HEK293 (cell line): ENCODE data around the gene CCDC178.
A peak's percentile ranks its signal among the peaks of the same experiment; 100 is the strongest.

Experiments
- CTCF ChIA-PET: fragments of 350-600 bp; formaldehyde crosslinking; extraction: SDS; loops from one replicate; lab custom pipeline; 2021; ENCODE audit warnings: antibody characterized with exemption; lab: Yijun Ruan, JAX
- POLR2A ChIA-PET: fragments of 300-600 bp; formaldehyde crosslinking; extraction: SDS; loops from one replicate; lab custom pipeline; 2020; ENCODE audit warnings: antibody characterized with exemption, inconsistent platforms; lab: Yijun Ruan, JAX
- H3K27ac ChIP-seq: fragments of 200-500 bp; sonication (Bioruptor generic); 2 replicates; pipeline ENCODE4 v1.5.1; 2014; ENCODE audit warnings: low read depth, low read length, control low read depth, inconsistent platforms; ENCODE audit errors: extremely low read depth
- H3K36me3 ChIP-seq, 2 experiments: fragments of 200-500 bp in 1 of 2; sonication (Bioruptor generic) in 1 of 2; 1 replicate in 1 of 2; 2 replicates in 1 of 2; pipeline ENCODE4 v1.5.1; 2014 to 2017; ENCODE audit warnings: inconsistent platforms in 2 of 2, low read length in 2 of 2; ENCODE audit not compliant: control insufficient read depth in 2 of 2, insufficient read depth in 1 of 2
- H3K4me1 ChIP-seq: fragments of 200-500 bp; sonication (Bioruptor generic); 2 replicates; pipeline ENCODE4 v1.5.1; 2014; ENCODE audit warnings: mild to moderate bottlenecking, low read length, inconsistent platforms; ENCODE audit not compliant: control insufficient read depth, insufficient read depth
- H3K4me3 ChIP-seq: 2 replicates; pipeline ENCODE4 v1.5.1; 2011; ENCODE audit warnings: low read depth, mild to moderate bottlenecking, control low read depth, low read length, moderate library complexity
- H3K9me3 ChIP-seq: fragments of 200-500 bp; sonication (Bioruptor generic); 2 replicates; pipeline ENCODE4 v1.5.1; 2014; ENCODE audit warnings: low read depth, low read length, inconsistent platforms; ENCODE audit not compliant: control insufficient read depth, insufficient read depth
- EGR2 ChIP-seq: fragments of 450-650 bp; formaldehyde crosslinking; IDR thresholded peaks from 2 replicates; pipeline ENCODE4 v1.5.1; 2016; ENCODE audit warnings: low read depth, missing biosample characterization, missing genetic modification characterization
- FEZF1 ChIP-seq: fragments of 450-650 bp; formaldehyde crosslinking; IDR thresholded peaks from 2 replicates; pipeline ENCODE4 v1.5.1; 2016; ENCODE audit warnings: missing biosample characterization, missing genetic modification characterization
- KLF8 ChIP-seq: fragments of 450-650 bp; formaldehyde crosslinking; IDR thresholded peaks from 2 replicates; pipeline ENCODE4 v1.5.1; 2016; ENCODE audit warnings: missing biosample characterization, missing genetic modification characterization
- MZF1 ChIP-seq: fragments of 450-650 bp; formaldehyde crosslinking; IDR thresholded peaks from 2 replicates; pipeline ENCODE4 v1.5.1; 2017; ENCODE audit warnings: missing biosample characterization, missing genetic modification characterization, borderline replicate concordance
- SCRT2 ChIP-seq: fragments of 450-650 bp; formaldehyde crosslinking; IDR thresholded peaks from 2 replicates; pipeline ENCODE4 v1.5.1; 2016; ENCODE audit warnings: missing biosample characterization, missing genetic modification characterization
- ZBTB21 ChIP-seq: fragments of 450-650 bp; formaldehyde crosslinking; IDR thresholded peaks from 2 replicates; pipeline ENCODE4 v1.5.1; 2017; ENCODE audit warnings: missing biosample characterization, missing genetic modification characterization
- ZFHX2 ChIP-seq: fragments of 450-650 bp; formaldehyde crosslinking; conservative IDR thresholded peaks from 2 replicates; pipeline ENCODE4 v1.5.1; 2016; ENCODE audit warnings: missing biosample characterization, missing genetic modification characterization
- ZNF274 ChIP-seq, 2 experiments: fragments of 200-500 bp in 1 of 2; fragments of 450-650 bp in 1 of 2; sonication (Bioruptor generic) in 1 of 2; formaldehyde crosslinking in 1 of 2; IDR thresholded peaks; 2 replicates each; pipeline versions ENCODE4 v1.5.1 to v1.6.1; 2014 to 2016; ENCODE audit warnings: borderline replicate concordance in 1 of 2, inconsistent platforms in 1 of 2, low read length in 1 of 2, missing biosample characterization in 1 of 2, missing genetic modification characterization in 1 of 2
- ZNF416 ChIP-seq: fragments of 450-650 bp; formaldehyde crosslinking; IDR thresholded peaks from 2 replicates; pipeline ENCODE4 v1.5.1; 2016; ENCODE audit warnings: missing biosample characterization, missing genetic modification characterization
- ZNF510 ChIP-seq: fragments of 450-650 bp; formaldehyde crosslinking; IDR thresholded peaks from 2 replicates; pipeline ENCODE4 v1.5.1; 2018; ENCODE audit warnings: mild to moderate bottlenecking, missing genetic modification characterization, missing biosample characterization; ENCODE audit not compliant: insufficient replicate concordance
- ZNF585B ChIP-seq: fragments of 450-650 bp; formaldehyde crosslinking; IDR thresholded peaks from 2 replicates; pipeline ENCODE4 v1.5.1; 2016; ENCODE audit warnings: missing biosample characterization, missing genetic modification characterization
- TF ChIP-seq, protein P1 (sequence below): fragments of 450-650 bp; formaldehyde crosslinking; IDR thresholded peaks from 2 replicates; pipeline ENCODE4 v1.5.1; 2016; ENCODE audit warnings: missing biosample characterization, missing genetic modification characterization
- TF ChIP-seq, protein P2 (sequence below): fragments of 450-650 bp; formaldehyde crosslinking; IDR thresholded peaks from 2 replicates; pipeline ENCODE4 v1.5.1; 2017; ENCODE audit warnings: missing biosample characterization, missing genetic modification characterization
- TF ChIP-seq, protein P3 (sequence below): fragments of 450-650 bp; formaldehyde crosslinking; conservative IDR thresholded peaks from 2 replicates; pipeline ENCODE4 v1.5.1; 2016; ENCODE audit warnings: low read depth, missing biosample characterization, missing genetic modification characterization
- TF ChIP-seq, protein P4 (sequence below): fragments of 450-650 bp; formaldehyde crosslinking; IDR thresholded peaks from 2 replicates; pipeline ENCODE4 v1.5.1; 2016; ENCODE audit warnings: missing biosample characterization, missing genetic modification characterization, borderline replicate concordance
- TF ChIP-seq, protein P5 (sequence below): fragments of 450-650 bp; formaldehyde crosslinking; IDR thresholded peaks from 2 replicates; pipeline ENCODE4 v1.5.1; 2017; ENCODE audit warnings: missing biosample characterization, missing genetic modification characterization

The CCDC178 gene

DNA sequence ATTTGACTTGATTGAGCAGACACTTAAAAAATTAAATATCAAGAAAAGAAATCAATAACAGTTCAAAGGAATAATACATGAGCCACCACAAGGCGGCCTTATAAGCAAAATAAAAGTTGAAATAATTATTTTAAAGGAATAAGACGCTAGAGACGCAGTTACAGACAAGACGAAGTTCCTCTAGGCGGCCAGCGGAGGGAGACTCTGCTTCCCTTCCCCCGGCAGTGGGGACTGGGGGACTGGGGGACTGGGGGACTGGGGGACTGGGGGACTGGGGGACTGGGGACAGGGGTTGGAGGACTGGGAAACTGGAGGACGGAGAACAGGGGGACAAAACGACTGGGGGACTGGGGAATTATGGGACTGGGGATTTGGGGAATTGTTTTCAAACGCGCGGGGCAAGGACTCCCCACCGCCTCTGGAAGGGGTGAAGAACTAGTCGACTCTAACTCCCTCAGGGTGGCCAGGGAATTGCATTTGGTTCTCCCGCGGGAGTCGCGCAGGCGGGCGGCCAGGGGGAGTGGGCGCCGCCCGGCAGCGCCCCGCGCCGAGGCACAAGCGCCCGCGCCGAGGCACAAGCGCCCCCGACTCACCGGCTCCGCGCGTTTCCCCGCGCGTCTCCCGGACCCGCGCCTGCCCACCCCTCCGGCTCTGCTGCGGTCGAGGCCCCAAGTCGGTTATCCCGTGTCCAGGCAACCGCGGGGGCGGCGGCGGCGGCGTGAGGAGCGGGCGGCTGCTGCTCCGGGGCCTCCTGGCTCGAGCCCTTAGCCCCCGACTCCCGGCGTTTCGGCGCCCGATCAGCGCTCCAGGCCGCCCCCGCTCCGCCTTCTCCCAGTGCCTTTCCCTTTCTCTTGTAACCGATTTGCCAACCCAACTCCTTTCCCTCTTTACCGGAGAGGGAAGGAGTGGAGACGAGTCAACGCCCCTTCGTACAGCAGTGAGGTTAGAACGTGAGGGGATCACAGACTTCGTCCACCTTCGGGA, at the start of gene CCDC178 (continued):
- TF ChIP-seq, protein P1, sequence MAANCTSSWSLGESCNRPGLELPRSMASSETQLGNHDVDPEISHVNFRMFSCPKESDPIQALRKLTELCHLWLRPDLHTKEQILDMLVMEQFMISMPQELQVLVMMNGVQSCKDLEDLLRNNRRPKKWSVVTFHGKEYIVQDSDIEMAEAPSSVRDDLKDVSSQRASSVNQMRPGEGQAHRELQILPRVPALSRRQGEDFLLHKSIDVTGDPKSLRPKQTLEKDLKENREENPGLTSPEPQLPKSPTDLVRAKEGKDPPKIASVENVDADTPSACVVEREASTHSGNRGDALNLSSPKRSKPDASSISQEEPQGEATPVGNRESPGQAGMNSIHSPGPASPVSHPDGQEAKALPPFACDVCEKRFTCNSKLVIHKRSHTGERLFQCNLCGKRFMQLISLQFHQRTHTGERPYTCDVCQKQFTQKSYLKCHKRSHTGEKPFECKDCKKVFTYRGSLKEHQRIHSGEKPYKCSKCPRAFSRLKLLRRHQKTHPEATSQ (tag by site-specific recombination): no peak
- TF ChIP-seq ZNF585B (tag by site-specific recombination): peak; percentile 62
- TF ChIP-seq ZFHX2 (tag by site-specific recombination): peak; percentile 86

DNA sequence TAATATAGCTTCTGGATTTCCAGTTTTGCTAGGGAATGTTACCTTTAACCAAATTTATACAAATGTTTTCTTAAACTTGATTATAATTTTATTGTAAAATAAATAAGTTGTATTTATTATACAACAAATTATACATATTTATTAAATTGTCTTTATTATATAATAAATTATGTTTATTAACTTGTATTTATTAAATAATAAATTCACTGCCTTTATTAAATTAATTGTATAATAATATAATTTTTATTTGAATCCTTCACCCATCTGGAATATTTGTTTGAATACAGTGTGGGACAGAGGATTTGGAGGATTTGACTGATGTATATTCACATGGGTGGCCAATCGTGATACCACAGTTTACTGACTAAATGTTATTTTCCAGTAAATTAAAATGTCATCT, 43.4 kb upstream of the CCDC178 start:
- ChIA-PET POLR2A (no interaction called here), CTCF (interaction anchor here (0.6 kb wide), 1 partner anchor 348 kb away, joined by 3 read pairs; no protein-coding TSS in a partner anchor)
- TF ChIP-seq SCRT2 (tag by site-specific recombination): no peak
- no peak for TF ChIP-seq EGR2
- TF ChIP-seq ZNF510 (tag by site-specific recombination): no peak
- TF ChIP-seq, protein P2, sequence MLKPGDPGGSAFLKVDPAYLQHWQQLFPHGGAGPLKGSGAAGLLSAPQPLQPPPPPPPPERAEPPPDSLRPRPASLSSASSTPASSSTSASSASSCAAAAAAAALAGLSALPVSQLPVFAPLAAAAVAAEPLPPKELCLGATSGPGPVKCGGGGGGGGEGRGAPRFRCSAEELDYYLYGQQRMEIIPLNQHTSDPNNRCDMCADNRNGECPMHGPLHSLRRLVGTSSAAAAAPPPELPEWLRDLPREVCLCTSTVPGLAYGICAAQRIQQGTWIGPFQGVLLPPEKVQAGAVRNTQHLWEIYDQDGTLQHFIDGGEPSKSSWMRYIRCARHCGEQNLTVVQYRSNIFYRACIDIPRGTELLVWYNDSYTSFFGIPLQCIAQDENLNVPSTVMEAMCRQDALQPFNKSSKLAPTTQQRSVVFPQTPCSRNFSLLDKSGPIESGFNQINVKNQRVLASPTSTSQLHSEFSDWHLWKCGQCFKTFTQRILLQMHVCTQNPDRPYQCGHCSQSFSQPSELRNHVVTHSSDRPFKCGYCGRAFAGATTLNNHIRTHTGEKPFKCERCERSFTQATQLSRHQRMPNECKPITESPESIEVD: no peak
- no peak for TF ChIP-seq KLF8 (tag by site-specific recombination)
- TF ChIP-seq ZNF416 (tag by site-specific recombination): no peak
- TF ChIP-seq ZBTB21: no peak
- TF ChIP-seq, protein P3, sequence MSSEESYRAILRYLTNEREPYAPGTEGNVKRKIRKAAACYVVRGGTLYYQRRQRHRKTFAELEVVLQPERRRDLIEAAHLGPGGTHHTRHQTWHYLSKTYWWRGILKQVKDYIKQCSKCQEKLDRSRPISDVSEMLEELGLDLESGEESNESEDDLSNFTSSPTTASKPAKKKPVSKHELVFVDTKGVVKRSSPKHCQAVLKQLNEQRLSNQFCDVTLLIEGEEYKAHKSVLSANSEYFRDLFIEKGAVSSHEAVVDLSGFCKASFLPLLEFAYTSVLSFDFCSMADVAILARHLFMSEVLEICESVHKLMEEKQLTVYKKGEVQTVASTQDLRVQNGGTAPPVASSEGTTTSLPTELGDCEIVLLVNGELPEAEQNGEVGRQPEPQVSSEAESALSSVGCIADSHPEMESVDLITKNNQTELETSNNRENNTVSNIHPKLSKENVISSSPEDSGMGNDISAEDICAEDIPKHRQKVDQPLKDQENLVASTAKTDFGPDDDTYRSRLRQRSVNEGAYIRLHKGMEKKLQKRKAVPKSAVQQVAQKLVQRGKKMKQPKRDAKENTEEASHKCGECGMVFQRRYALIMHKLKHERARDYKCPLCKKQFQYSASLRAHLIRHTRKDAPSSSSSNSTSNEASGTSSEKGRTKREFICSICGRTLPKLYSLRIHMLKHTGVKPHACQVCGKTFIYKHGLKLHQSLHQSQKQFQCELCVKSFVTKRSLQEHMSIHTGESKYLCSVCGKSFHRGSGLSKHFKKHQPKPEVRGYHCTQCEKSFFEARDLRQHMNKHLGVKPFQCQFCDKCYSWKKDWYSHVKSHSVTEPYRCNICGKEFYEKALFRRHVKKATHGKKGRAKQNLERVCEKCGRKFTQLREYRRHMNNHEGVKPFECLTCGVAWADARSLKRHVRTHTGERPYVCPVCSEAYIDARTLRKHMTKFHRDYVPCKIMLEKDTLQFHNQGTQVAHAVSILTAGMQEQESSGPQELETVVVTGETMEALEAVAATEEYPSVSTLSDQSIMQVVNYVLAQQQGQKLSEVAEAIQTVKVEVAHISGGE: no peak
- H3K9me3 ChIP-seq: no peaks in the 10 kb centered on the region
- no peak overlapping the region for H3K27ac ChIP-seq
- H3K4me1 ChIP-seq: no peaks in the 10 kb centered on the region
- H3K36me3 ChIP-seq: no peaks in the 10 kb centered on the region
- no peak overlapping the region for H3K4me3 ChIP-seq

DNA sequence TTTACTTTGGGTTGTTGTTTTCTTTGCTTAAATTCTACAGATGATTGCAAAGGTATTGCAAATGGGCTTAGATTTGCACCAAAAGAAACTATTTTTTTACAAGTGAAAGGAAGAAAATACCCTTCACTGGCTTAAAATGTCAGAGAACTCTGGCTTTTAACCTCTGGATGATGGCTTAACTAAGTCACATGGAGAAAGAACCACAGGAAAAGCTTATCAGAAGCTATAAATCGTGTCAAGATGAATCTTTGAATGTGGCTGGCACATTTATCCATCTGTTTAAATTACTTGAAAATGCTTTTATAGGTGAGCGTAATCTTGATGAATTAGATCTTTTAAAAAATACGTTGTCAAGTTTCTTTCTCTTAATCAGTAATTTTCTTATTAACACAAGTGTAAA, 32.0 kb upstream of the CCDC178 start:
- Histone ChIP-seq H3K27ac (no peak overlapping the region), H3K4me1 (peaks cover 3% of the 10 kb centered on the region; the same call in 1 of the 2 replicates), H3K36me3 (no peaks in the 10 kb centered on the region), H3K9me3 (no peaks in the 10 kb centered on the region), H3K4me3 (no peak overlapping the region)
- POLR2A ChIA-PET: no interaction called here
- CTCF ChIA-PET: interaction anchor here (0.9 kb wide), 1 partner anchor 241 kb away, joined by 4 read pairs; no protein-coding TSS in a partner anchor
- TF ChIP-seq ZNF274 (IDR thresholded peaks at IDR 0.05; ENCODE audit: low read length) (no peak), ZNF274 (tag by site-specific recombination; IDR thresholded peaks at IDR 0.05; ENCODE audit: borderline replicate concordance) (no peak), FEZF1 (tag by site-specific recombination) (peak; percentile 30; the same call in 1 of the 2 replicates), MZF1 (tag by site-specific recombination) (no peak)
- TF ChIP-seq, protein P2: peak; percentile 25; the same call in 1 of the 2 replicates
- TF ChIP-seq, protein P4, sequence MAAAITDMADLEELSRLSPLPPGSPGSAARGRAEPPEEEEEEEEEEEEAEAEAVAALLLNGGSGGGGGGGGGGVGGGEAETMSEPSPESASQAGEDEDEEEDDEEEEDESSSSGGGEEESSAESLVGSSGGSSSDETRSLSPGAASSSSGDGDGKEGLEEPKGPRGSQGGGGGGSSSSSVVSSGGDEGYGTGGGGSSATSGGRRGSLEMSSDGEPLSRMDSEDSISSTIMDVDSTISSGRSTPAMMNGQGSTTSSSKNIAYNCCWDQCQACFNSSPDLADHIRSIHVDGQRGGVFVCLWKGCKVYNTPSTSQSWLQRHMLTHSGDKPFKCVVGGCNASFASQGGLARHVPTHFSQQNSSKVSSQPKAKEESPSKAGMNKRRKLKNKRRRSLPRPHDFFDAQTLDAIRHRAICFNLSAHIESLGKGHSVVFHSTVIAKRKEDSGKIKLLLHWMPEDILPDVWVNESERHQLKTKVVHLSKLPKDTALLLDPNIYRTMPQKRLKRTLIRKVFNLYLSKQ (tag by site-specific recombination): no peak
- TF ChIP-seq, protein P5, sequence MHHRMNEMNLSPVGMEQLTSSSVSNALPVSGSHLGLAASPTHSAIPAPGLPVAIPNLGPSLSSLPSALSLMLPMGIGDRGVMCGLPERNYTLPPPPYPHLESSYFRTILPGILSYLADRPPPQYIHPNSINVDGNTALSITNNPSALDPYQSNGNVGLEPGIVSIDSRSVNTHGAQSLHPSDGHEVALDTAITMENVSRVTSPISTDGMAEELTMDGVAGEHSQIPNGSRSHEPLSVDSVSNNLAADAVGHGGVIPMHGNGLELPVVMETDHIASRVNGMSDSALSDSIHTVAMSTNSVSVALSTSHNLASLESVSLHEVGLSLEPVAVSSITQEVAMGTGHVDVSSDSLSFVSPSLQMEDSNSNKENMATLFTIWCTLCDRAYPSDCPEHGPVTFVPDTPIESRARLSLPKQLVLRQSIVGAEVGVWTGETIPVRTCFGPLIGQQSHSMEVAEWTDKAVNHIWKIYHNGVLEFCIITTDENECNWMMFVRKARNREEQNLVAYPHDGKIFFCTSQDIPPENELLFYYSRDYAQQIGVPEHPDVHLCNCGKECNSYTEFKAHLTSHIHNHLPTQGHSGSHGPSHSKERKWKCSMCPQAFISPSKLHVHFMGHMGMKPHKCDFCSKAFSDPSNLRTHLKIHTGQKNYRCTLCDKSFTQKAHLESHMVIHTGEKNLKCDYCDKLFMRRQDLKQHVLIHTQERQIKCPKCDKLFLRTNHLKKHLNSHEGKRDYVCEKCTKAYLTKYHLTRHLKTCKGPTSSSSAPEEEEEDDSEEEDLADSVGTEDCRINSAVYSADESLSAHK (tag by site-specific recombination): peak; percentile 60; the same call in 1 of the 2 replicates
- TF ChIP-seq, all 188 proteins: peak for 3
